B cell (primary cell): Measurements from ENCODE around the gene FKBP14.
"Not testable (repeated sequence)": the region's sequence is repeated elsewhere in the genome, so short reads cannot be mapped to it uniquely, and the experiment has no call there.

Experiments used
- CTCF ChIP-seq: fragments of 200-600 bp; IDR thresholded peaks from one replicate; pipeline ENCODE4 v1.8.0; 2022; ENCODE audit warnings: antibody characterized with exemption, mild to moderate bottlenecking
- EZH2 ChIP-seq: IDR thresholded peaks from 2 replicates; pipeline ENCODE4 v1.6.1; 2012; ENCODE audit warnings: borderline replicate concordance, low read depth, mild to moderate bottlenecking, moderate library complexity, low read length; ENCODE audit not compliant: insufficient read depth, poor library complexity, severe bottlenecking

GRCh38 chr7:30061786-30062185 lies 35.3 kb upstream of the FKBP14 start:
- not testable (repeated sequence) for TF ChIP-seq CTCF, EZH2
